Body of pancreas (tissue), 4 donors: ENCODE measurements around the gene TXK.

ENCODE experiments used
- POLR2A ChIP-seq, 3 donors: fragments of 450-650 bp; IDR thresholded peaks; one replicate each; pipeline ENCODE4 v1.6.1; 2016; ENCODE audit warnings: antibody characterized with exemption in 3 of 3, mild to moderate bottlenecking in 2 of 3
- TF ChIP-seq, protein P1 (sequence below), 7 experiments: fragments of 450-650 bp in 4 of 7; fragments of 200-600 bp in 3 of 7; sonication (generic) in 3 of 7; IDR thresholded peaks; one replicate each; pipeline ENCODE4 v1.5.1; 2016 to 2019; ENCODE audit warnings: antibody characterized with exemption in 7 of 7

DNA sequence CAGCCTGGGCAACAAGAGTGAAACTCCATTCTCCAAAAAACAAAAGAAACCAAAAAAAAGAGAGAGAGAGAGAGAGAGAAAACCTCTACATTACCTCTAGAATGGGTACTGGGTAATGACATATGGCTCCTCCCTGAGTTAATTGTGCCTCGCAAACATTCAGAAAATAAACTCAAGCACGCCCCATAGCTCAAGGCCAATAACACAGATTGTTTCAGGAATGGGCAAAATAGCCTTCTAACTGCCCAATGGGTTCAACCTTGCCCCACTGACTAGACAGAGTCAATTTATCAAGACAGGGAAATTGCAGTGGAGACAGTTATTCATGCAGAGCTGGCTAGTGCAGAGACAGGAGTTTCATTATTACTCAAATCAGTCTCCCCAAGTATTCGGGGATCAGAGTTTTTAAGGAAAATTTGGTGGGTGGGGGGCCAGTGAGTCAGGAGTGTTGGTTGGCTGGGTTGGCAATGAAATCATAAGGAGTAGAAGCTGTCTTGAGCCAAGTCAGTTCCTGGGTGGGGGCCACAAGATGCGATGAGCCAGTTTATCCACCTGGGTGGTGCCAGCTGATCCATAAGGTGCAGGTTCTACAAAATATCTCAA, 92.4 kb downstream of the TXK start:
- TF ChIP-seq, protein P1, sequence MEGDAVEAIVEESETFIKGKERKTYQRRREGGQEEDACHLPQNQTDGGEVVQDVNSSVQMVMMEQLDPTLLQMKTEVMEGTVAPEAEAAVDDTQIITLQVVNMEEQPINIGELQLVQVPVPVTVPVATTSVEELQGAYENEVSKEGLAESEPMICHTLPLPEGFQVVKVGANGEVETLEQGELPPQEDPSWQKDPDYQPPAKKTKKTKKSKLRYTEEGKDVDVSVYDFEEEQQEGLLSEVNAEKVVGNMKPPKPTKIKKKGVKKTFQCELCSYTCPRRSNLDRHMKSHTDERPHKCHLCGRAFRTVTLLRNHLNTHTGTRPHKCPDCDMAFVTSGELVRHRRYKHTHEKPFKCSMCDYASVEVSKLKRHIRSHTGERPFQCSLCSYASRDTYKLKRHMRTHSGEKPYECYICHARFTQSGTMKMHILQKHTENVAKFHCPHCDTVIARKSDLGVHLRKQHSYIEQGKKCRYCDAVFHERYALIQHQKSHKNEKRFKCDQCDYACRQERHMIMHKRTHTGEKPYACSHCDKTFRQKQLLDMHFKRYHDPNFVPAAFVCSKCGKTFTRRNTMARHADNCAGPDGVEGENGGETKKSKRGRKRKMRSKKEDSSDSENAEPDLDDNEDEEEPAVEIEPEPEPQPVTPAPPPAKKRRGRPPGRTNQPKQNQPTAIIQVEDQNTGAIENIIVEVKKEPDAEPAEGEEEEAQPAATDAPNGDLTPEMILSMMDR (IDR thresholded peaks at IDR 0.05), result no peak
- no peak for TF ChIP-seq POLR2A (IDR thresholded peaks at IDR 0.05)
